Measurements from ENCODE around the gene SEZ6L. TPM values are rescaled to one million over a fixed set of nuclear protein-coding genes. Genes with fewer than 3 reads are reported as not detected.

Gene SEZ6L
- total RNA-seq, 2 experiments from 2014 or later = 0.05 TPM; not detected in 1

DNA sequence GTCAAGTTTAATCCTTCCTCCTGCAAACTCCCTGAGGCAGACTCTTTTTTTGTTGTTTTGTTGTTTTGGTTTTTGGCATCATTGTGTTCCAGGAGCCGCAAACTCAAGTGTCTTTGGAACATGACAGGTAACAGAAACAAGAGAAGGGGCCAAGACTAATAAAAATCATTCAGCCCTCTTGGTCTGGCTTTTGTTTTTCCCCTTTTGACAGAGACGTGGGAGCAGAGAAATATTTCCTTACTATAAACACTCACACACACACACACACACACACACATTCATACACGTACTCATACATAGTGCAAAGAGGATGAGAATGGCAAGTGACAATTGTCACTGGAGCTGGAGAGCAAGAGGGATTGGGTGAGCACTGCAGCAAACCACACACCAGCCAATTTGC lies 249.4 kb downstream of the SEZ6L start:
- DNase-seq = no peak
- Histone ChIP-seq H3K27ac (ENCODE audit: low read depth in 1 of 2, low read length in 2 of 2) (no peak overlapping the region), H3K9me3 (ENCODE audit: control insufficient read depth in 1 of 2, insufficient read depth in 1 of 2, low read length in 2 of 2) (peaks cover 0 to 10% of the 10 kb centered on the region in 2 experiments), H3K36me3 (ENCODE audit: insufficient read depth, low read length) (no peaks in the 10 kb centered on the region), H3K4me3 (ENCODE audit: low read length) (no peak overlapping the region), H3K4me1 (ENCODE audit: insufficient read depth, low read length) (no peaks in the 10 kb centered on the region), H3K27me3 (ENCODE audit: control insufficient read depth in 1 of 2, insufficient read depth in 2 of 2, low read length in 2 of 2) (peaks cover 0 to 2% of the 10 kb centered on the region in 2 experiments)
- Mint-ChIP-seq H3K4me3 (no peak overlapping the region), H3K9me3 (peaks cover 4% of the 10 kb centered on the region), H3K4me1 (ENCODE audit: low read depth) (no peaks in the 10 kb centered on the region), H3K27ac (no peak overlapping the region), H3K27me3 (peaks cover 26% of the 10 kb centered on the region), H3K36me3 (ENCODE audit: low read depth) (no peaks in the 10 kb centered on the region)
- ChIA-PET POLR2A (interaction anchor here (1.1 kb wide), 1 partner anchor 10 kb away, joined by 3 read pairs; no protein-coding TSS in a partner anchor), CTCF (no interaction called here)
- ATAC-seq (ENCODE audit: poor library complexity) = no peak
- TF ChIP-seq, protein P1, sequence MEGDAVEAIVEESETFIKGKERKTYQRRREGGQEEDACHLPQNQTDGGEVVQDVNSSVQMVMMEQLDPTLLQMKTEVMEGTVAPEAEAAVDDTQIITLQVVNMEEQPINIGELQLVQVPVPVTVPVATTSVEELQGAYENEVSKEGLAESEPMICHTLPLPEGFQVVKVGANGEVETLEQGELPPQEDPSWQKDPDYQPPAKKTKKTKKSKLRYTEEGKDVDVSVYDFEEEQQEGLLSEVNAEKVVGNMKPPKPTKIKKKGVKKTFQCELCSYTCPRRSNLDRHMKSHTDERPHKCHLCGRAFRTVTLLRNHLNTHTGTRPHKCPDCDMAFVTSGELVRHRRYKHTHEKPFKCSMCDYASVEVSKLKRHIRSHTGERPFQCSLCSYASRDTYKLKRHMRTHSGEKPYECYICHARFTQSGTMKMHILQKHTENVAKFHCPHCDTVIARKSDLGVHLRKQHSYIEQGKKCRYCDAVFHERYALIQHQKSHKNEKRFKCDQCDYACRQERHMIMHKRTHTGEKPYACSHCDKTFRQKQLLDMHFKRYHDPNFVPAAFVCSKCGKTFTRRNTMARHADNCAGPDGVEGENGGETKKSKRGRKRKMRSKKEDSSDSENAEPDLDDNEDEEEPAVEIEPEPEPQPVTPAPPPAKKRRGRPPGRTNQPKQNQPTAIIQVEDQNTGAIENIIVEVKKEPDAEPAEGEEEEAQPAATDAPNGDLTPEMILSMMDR (IDR thresholded peaks at IDR 0.05) = no peak
- intact Hi-C loops (cut with DNase I, micrococcal nuclease) = no loop called here

DNA sequence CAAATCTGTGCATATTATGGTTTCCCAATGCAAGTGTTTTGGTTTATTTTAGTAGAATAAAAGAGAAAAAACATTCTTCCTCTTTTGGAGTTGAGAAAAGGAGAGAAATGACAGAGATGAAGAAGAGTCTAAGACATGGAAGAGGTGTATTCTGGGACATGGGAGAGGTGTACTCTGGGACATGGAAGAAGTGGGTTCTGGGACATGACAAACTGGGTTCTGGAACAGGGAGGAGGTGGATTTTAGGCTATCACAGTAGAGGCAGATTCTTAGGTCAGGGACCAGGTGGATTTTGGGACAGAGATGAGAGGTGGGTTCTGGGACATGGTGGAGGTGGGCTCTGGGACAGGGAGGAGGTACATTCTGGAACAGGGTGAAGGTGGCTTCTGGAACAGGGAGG lies 257.7 kb downstream of the SEZ6L start:
- H3K27me3 Mint-ChIP-seq = peaks cover 4% of the 10 kb centered on the region

DNA sequence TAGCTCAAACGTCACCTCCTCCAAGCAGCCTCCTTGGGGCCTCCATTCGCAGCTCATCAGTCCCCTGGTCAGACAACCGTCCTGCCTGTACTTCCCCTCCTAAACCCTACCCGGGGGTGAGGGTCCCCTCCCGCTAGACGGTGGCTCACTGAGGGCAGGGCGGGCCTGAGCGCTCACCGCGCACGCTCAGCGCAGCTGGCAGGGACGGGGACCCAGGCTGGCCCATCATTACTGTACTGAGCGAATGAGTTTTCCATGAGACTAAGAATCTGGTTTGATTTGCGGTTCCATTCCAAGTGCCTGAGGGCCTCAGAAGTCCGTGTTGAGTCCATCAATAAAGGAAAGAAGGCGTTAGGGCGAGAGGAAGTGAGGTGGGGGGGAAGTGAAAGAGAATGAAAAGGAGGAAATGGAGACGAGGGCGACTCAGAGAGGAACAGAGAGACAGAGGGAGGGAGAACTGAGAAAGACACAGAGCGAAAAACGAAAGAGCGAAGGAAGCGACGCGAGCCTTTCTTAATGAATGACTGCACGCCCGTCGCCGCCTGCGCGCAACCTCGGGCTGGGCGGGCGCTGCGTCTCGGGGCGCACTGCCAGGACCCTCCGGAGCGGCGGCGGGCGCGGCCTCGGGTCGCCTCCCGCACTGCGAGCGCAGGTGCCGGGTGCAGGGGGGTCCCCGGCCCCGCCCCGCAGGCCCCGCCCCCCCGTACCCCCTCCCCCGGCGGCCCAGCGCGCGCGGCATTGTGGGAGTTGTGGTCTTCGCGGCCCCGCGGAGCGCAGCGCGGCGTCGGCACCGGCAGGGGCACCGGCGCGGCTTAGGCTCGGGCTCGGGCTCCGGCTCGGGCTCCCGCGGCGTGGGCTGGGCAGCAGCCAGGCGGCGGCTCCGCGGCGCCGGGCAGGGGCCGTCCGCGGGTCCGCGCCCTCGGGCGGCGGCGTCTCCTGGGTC lies 259.5 kb downstream of the SEZ6L start, which contains the start of gene ASPHD2:
TSS of gene ASPHD2 (plus strand) at position 746 of the 943 bp plus-strand sequence. CDS start 4,356 bp downstream, outside the sequence.
- Histone ChIP-seq H3K27me3 (ENCODE audit: control insufficient read depth in 1 of 2, insufficient read depth in 2 of 2, low read length in 2 of 2) (no peaks in the 10 kb centered on the region), H3K27ac (ENCODE audit: low read depth in 1 of 2, low read length in 2 of 2) (peak within 1 kb of the TSS; percentile 96 to 97), H3K36me3 (ENCODE audit: insufficient read depth, low read length) (peaks cover 4% of the 10 kb centered on the region), H3K4me1 (ENCODE audit: insufficient read depth, low read length) (peaks cover 30% of the 10 kb centered on the region), H3K9me3 (ENCODE audit: control insufficient read depth in 1 of 2, insufficient read depth in 1 of 2, low read length in 2 of 2) (no peaks in the 10 kb centered on the region), H3K4me3 (ENCODE audit: low read length) (peak within 1 kb of the TSS; percentile 87)
- intact Hi-C loops (cut with DNase I, micrococcal nuclease) = loop anchor here in 1 of 2 experiments (1.0 to 10.0 kb wide), 5 partner anchors 55 to 1486 kb away; partner anchors contain the start of genes HPS4, PITPNB and SRRD
- TF ChIP-seq, protein P1 (IDR thresholded peaks at IDR 0.05) = no peak
- Mint-ChIP-seq H3K4me3 (peak within 1 kb of the TSS; percentile 98), H3K36me3 (ENCODE audit: low read depth) (peaks cover 17% of the 10 kb centered on the region), H3K4me1 (ENCODE audit: low read depth) (peaks cover 31% of the 10 kb centered on the region), H3K27me3 (no peaks in the 10 kb centered on the region), H3K27ac (peak within 1 kb of the TSS; percentile 94), H3K9me3 (no peaks in the 10 kb centered on the region)
- ATAC-seq (ENCODE audit: poor library complexity) = peak; percentile 85
- POLR2A ChIA-PET = interaction anchor here (0.7 to 3.8 kb wide), 6 partner anchors 10 to 243 kb away, joined by 3 to 46 read pairs (median 4); partner anchors contain the start of genes HPS4, SRRD and TFIP11
- peak; percentile 61 to 92 (median 77) for DNase-seq
- CTCF ChIA-PET = no interaction called here

More for the DNA sequence above, 257.7 kb downstream of the SEZ6L start:
- intact Hi-C loops (cut with DNase I, micrococcal nuclease) = loop anchor here in 1 of 2 experiments (10.0 kb wide), 1 partner anchor 1488 kb away; the partner anchor contains the start of gene PITPNB
- Mint-ChIP-seq H3K4me3 (peak overlapping the region; percentile 79), H3K36me3 (ENCODE audit: low read depth) (peaks cover 12% of the 10 kb centered on the region), H3K4me1 (ENCODE audit: low read depth) (peaks cover 31% of the 10 kb centered on the region), H3K27ac (peak overlapping the region; percentile 74), H3K9me3 (peaks cover 4% of the 10 kb centered on the region)
- TF ChIP-seq, protein P1 (IDR thresholded peaks at IDR 0.05) = no peak
- Histone ChIP-seq H3K27me3 (ENCODE audit: control insufficient read depth in 1 of 2, insufficient read depth in 2 of 2, low read length in 2 of 2) (no peaks in the 10 kb centered on the region), H3K27ac (ENCODE audit: low read depth in 1 of 2, low read length in 2 of 2) (no peak overlapping the region), H3K4me1 (ENCODE audit: insufficient read depth, low read length) (peaks cover 26% of the 10 kb centered on the region), H3K4me3 (ENCODE audit: low read length) (no peak overlapping the region), H3K36me3 (ENCODE audit: insufficient read depth, low read length) (no peaks in the 10 kb centered on the region), H3K9me3 (ENCODE audit: control insufficient read depth in 1 of 2, insufficient read depth in 1 of 2, low read length in 2 of 2) (peaks cover 0 to 10% of the 10 kb centered on the region in 2 experiments)
- DNase-seq (no peak), ATAC-seq (ENCODE audit: poor library complexity) (no peak)
- ChIA-PET CTCF (no interaction called here), POLR2A (no interaction called here)

Measured in CD4-positive, alpha-beta T cell (primary cell).